ENCODE measurements around the gene RRAD.
"Not testable (repeated sequence)": the region's sequence is repeated elsewhere in the genome, so short reads cannot be mapped to it uniquely, and the experiment has no call there.

Gene RRAD

DNA sequence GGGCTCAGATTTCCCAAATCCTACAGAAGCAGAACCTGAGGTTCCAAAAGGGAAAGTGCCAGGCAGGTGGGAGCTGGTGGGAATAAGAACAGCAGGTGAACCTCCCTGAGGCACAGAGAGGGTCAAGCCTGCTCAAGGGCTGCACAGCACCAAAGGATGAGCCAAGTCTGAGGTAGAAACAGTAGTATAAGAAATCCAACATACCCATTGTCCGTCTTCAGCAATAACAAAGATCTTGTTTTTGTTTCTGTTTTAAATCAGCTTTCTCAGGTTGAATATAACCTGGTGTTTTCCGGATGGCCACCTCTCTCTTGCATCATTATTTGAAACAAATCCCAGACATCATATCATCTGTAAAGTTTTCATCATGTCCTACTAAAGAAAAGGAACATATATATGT lies 25.1 kb upstream of the RRAD start:
- DNase-seq: no peak

DNA sequence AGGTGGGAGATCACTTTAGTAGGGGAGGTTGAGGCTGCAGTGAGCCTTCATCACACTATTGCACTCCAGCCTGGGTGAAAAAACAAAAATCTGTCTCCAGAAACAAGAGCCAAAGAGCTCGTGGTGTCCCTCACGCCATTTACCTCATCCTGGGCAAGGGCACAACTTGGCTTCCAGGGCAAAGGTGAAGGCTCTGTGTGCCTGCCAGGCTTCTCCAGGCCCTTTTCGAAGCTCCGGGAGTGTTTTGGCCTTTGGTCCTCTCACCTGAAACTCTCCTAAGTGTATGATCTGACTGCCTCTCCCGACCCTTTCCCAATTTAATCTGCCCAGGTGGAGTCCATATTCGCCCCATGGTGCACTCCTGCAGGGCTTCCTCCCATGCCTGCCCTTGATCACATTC lies 24.1 kb upstream of the RRAD start:
- DNase-seq: no peak

DNA sequence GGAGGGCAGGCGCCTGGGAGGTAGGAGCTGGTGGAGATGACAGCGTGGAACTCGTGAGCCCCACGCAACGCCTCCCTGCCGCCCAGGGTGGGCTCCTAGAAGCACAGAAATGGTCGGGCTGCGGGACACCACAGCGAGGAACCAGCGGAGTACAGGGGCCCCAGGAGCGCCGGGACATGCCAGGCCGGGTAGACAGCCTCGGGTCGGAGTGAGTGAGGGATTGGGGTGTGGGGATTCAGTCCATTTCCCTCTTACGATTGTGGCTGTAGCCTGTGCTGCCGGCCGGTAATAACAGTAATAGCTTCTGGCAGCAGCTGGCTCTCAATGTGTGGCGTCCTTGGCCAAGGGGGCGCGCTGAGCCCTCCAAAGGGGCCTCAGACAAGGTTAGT lies 23.5 kb upstream of the RRAD start:
- no peak for DNase-seq

DNA sequence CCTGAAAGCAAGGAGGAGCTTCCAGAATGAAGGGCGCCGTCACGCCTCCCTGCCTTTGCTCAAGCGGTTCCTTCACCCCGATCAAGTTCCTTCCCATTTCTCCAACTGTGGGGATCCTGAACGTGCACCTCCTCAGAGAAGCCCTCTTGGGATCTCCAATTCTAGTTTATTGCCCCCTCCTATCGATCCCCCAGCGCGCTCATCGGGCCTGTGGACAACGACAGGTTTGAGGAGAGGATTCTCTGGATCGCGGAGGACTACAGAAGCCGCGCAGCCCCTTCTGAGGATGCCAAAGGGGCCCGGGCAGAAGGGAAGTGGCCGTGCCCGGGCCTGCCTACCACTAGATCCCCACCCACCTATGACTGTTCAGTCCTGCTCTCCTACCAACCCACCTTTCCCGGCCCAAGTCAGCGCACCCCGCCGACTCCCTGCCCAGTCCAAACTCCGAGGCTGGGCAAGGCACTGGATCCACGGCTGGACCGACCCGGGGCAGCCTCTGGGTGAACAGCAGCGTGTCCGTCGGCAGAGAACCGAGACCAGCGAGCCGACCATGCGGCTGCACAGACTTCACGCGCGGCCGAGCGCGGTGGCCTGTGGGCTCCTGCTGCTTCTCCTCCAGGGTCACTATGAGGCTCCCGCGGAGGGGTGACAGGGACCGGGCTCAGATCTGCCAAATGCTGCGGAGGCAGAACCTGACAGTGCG lies 22.9 kb upstream of the RRAD start:
- no peak for DNase-seq

DNA sequence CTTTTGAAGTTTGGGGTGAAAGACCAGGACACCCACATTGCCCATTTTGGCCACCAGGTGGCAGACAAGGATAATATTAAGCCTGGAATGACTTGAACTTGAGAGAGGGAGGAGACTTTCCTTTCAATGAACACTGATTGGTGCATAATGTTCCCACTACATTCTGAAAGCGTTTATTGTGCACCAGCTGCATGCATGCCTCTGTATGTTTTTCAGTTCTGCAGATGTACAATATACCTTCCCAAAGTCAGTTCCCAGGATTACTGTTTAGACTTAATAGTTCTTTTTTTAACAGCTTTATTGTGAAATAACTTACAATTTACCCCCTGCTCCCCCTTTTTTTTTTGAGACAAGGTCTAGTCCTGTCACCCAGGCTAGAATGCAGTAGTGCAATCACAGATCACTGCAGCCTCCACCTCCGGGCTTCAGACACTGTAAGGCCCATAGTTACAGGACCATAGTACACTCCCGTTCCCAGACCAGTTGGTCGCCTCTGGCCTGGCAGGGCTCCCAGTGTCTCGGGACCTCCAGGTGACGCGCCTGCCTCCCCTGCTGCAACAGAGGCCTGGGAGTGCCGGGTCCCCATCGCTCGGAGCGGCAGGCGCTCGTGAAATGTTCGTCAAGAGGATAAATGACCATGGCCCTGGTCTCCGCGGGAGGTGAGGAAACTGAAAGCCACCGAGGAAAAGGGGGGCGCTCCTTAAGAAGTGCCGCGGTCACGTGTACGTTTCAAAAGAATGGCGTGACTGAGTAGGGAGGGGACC lies 22.1 kb upstream of the RRAD start:
- DNase-seq: peak; percentile 76

DNA sequence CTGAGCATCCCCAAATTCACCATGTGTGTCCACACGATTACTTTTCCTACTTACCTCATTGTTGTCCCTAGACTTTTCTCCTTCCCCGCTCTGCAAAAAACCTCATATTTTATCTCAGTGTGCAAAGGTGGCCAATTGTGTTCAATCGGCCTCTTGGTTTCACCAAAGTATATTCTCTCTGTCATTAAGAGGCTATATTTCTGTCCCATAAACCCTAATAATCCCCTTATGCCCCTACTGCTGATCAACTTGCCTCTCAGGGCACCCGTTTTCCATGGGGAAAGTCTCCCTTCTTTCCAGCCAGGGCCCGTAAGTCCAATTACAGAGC lies 21.6 kb upstream of the RRAD start:
- no peak for DNase-seq

DNA sequence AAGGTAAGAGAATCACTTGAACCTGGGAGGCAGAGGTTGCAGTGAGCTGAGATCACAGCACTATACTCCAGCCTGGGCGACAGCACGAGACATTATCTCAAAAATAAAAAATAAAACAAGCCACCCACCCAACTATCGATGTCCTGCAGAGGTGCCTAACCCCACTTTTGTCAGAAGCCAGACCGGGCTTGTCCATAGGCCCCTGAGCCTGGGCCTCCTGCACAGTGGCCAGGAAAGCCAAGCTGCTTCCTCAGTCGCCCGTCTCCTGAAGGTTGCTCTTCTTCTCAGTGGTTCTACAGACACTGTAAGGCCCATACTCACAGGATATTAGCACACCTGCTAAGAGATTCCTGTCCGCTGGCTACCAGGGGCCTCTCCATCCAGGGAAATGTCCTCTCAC lies 21.2 kb upstream of the RRAD start:
- no peak for DNase-seq

DNA sequence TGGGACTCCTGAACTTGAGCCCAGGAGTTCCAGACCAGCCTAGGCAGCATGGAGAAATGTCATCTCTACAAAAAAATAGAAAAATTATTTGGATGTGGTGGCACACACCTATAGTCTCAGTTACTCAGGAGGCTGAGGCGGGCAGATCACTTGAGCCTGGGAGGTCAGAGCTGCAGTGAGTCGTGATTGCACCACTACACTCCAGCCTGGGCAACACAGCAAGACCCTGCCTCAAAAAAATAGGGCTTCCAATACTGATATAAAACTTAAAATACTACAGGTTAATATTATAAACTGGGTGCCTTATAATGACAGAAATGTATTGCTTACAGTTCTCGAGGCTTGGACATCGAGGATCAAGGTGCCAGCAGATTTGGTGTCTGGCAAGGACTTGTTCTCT lies 20.6 kb upstream of the RRAD start:
- DNase-seq: no peak

DNA sequence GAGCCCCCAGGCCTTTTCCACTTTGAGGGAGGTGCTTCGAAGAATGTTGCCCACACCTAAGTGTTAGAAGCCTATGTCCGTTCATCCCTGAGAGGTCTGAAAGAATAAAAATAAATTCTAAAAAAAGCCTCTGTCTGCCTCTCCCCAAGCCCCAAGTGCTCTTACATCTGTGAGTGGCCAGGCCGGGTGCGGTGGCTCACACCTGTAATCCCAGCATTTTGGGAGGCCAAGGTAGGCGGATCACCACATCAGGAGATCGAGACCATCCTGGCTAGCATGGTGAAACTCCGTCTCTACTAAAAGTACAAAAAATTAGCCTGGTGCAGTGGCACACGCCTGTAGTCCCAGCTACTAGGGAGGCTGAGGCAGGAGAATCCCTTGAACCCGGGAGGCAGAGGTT lies 19.6 kb upstream of the RRAD start:
- DNase-seq: not testable (repeated sequence)

DNA sequence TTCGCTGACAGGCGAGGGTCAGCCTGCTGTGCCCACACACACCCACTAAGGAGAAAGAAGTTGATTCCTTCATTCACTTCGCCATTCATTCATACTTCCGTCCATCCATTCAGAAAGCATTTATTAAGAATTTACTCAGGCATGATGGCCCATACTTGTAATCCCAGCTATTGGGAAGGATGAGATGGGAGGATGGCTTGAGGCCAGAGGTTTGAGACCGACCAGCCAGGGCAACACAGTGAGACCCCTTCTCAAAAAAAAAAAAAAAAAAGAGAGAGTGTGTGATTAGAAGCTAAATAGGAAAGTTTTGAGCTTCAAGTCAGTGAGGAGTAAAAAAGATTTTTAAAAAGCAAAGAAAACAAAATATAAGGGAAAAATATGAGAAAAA lies 18.7 kb upstream of the RRAD start:
- no peak for DNase-seq

DNA sequence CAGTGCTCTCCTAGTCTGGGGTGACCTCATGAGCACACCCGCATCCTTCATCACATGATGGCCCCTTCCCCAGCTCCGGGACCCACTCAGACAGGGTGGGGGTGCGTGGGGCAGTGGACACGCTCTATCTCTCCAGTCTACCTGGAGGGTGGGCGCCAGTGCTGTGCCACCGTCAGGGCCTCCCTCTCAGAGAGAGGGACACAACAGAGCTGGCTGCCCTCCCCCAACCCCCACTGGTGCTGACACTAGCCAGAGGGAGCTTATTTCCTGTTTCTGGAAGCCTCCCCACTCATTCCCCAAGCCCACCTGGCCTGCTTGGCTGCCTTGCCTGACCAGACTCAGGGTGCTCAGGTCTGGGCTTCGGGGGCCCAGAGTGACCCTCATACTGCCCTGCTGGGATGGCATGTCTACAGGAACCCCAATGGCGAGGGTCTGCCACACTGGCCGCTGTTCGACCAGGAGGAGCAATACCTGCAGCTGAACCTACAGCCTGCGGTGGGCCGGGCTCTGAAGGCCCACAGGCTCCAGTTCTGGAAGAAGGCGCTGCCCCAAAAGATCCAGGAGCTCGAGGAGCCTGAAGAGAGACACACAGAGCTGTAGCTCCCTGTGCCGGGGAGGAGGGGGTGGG lies 18.2 kb upstream of the RRAD start:
- no peak for DNase-seq

DNA sequence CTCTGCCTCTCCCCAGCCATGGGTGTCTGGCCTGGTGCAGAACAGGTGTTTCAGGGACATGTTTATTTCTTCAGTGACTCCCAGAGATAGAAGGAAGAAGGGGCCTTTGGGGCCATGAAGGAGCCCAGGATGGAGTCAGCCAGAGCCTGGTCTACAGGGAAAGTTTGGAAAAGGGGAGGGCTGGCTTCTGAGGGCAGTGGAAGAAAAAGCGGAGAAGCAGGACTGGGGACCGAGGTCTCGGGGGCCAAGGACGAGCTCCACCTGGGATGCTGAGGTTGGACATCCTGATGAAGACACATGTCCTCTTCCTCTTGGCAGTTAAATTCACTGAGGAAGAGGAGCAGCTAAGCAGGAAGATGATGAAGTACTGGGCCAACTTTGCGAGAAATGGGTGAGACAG lies 17.6 kb upstream of the RRAD start:
- DNase-seq: no peak

DNA sequence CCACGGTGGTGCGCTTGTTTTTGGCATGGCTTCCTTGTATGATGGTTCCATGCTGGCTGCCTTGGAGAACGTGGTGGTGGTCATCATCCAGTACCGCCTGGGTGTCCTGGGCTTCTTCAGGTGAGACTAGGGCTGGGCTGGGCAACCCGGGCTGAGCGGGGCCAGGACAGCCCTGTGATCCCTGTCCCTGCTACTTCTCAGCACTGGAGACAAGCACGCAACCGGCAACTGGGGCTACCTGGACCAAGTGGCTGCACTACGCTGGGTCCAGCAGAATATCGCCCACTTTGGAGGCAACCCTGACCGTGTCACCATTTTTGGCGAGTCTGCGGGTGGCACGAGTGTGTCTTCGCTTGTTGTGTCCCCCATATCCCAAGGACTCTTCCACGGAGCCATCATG lies 14.9 kb upstream of the RRAD start:
- no peak for DNase-seq

DNA sequence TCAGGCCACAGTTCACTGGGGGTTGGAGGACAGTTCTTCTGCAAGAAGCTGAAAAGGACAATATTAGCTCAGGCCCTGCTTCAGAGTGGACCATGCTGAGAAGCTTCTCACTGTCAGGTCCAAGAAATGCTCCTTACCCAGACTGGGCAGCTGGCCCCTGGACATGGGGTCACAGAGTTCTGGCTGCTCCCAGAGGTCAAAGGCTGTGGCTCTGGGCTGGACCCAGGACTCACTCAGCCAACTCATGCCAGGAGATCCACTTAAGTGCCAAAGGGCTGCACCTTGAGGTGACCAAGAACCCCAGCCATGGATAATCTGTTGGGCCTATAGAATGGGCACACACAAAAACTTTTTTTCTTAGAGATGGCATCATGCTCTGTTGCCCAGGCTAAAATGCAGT lies 14.0 kb upstream of the RRAD start:
- DNase-seq: no peak

DNA sequence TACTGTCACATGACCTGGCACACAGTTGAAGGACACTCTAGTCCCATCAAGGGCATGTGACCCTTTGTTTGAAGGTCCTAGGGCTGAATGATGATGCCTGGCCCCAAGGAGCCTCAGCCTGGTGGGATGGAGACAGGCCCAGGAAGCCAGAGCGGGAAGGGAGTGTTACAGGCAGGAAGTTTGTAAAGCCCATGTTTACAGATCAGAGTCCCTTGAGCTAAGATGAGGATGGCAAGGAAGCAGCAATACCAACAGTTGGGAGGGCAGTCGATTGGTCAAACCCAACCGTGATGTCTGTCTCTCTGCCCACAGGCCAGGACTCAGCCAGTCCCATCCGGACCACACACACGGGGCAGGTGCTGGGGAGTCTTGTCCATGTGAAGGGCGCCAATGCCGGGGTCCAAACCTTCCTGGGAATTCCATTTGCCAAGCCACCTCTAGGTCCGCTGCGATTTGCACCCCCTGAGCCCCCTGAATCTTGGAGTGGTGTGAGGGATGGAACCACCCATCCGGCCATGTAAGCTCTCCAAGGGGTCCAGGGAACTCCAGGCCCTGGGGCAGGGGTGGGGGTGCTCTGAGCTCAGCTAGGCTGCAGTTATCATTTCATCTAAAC lies 12.5 kb upstream of the RRAD start:
- no peak for DNase-seq

DNA sequence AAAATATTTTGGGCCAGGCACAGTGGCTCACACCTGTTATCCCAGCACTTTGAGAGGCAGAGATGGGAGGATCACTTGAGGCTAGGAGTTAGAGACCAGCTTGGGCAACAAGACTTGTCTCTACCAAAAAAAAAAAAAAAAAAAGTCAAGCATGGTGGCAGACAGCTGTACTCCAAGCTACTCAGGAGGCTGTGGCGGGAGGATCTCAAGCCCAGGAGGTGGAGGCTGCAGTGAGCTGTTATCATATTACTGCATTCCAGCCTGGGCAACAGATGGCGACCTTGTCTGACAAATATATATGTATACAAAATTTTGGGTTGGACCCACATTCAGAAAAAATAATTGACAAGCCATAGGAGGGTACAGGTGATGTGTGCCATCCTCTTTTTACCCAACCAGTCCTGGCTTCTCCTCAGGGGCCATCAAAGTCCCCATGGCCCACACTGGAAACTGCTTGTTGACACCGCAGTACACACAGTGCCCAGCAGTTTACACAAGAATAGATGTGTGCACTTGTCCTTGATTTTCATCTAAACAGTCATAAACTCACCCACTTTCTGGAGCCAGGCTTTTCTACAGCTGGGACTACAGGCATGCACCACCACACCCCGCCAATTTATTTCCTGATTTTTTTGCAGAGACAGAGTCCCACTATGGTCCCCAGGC lies 11.7 kb upstream of the RRAD start:
- DNase-seq: no peak

DNA sequence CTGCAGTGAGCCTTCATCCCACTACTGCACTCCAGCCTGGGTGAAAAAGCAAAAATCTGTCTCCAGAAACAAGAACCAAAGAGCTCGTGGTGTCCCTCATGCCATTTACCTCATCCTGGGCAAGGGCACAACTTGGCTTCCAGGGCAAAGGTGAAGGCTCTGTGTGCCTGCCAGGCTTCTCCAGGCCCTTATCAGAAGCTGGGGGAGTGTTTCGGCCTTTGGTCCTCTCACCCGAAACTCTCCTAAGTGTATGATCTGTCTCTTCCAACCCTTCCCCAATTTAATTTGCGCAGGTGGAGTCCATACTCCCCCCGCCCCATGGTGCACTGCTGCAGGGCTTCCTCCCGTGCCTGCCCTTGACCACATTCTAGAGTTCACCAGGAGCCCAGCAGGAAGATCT lies 11.1 kb upstream of the RRAD start:
- DNase-seq: no peak

DNA sequence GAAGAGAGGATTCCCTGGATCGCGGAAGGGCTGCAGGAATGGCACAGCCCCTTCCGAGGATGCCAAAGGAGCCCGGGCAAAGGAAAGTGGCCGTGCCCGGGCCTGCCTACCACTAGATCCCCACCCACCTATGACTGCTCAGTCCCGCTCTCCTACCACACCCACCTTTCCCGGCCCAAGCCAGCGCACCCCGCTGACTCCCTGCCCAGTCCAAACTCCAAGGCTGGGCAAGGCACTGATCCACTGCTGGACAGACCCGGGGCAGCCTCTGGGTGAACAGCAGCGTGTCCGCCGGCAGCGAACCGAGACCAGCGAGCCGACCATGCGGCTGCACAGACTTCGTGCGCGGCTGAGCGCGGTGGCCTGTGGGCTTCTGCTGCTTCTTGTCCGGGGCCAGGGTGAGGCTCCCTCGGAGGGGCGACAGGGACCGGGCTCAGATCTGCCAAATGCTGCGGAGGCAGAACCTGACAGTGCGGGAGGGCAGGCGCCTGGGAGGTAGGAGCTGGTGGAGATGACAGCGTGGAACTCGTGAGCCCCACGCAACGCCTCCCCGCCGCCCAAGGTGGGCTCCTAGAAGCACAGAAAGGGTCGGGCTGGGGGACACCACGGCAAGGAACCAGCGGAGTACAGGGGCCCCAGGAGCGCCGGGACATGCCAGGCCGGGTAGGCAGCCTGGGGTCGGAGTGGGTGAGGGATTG lies 10.1 kb upstream of the RRAD start, which contains the start of gene CES2:
Gene CES2, plus strand, starts transcription at position 203 of the 698 bp plus-strand sequence. Its CDS starts 120 bp downstream, at position 323.
- no peak for DNase-seq

DNA sequence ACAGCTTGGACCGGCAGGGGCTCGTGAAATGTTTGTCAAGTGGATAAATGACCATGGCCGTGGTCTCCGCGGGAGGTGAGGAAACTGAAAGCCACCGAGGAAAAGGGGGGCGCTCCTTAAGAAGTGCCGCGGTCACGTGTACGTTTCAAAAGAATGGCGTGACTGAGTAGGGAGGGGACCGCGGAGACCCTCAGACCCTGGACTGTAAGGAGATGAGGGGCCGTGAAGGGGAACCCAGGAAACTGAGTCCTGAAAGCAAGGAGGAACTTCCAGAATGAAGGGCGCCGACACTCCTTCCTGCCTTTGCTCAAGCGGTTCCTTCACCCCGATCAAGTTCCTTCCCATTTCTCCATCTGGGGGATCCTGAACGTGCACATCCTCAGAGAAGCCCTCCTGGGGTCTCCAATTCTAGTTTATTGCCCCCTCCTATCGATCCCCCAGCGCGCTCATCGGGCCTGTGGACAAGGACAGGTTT lies 9.5 kb upstream of the RRAD start:
- not testable (repeated sequence) for DNase-seq

DNA sequence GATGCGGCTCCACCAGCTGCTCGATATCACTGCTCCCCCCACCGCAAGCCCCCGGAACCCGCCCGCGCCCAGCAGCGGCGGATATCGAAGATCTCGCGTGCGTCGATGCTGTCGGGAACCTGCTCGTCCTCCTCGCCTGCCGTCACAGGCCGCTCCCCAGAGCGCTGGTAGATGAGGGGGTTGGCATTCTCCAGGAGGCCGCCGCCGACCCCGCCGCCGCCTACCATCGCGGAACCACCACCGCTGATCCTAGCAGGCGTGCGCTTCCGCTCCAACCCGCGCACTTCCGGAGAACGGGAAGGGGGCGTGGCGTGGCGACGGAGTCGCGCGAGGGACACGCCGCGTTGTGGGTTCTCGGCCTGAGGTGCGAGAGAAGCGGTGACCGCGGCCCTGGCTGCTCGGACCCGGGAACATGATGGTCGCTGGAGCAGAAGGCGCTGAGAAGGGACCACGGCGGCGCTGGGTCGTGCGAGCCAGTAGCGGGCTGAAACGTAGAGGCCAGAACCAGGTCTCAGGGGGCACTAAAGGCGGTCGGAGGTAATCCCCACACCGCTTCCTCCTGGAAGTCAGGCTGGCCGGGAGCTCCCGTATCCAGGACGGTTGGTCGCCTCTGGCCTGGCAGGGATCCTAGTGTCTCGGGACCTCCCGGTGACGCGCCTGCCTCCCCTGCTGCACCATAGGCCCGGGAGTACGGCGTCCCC lies 9.0 kb upstream of the RRAD start, which contains the start of gene CIAO2B:
Gene CIAO2B, minus strand, starts transcription at position 265 of the 701 bp plus-strand sequence. Its CDS starts 38 bp downstream, at position 227.
- DNase-seq: peak; percentile 84

DNA sequence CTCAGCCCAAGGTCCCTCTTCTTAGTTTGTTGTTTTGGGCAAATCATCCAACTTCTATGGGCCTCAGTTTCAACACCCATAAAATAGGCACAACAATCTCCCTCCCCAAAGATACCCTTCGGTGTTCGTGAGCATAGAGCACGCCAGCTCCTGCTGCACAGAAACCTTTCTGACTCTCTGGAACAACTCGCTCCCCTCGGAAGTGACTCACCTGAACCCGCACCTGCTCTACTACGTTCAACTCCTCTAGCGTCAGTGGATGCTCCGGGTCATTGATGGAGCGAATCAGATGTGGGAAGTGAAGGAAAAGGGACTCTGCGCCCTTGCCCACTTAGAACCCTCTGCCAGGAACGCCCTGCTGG lies 8.4 kb upstream of the RRAD start:
- no peak for DNase-seq

DNA sequence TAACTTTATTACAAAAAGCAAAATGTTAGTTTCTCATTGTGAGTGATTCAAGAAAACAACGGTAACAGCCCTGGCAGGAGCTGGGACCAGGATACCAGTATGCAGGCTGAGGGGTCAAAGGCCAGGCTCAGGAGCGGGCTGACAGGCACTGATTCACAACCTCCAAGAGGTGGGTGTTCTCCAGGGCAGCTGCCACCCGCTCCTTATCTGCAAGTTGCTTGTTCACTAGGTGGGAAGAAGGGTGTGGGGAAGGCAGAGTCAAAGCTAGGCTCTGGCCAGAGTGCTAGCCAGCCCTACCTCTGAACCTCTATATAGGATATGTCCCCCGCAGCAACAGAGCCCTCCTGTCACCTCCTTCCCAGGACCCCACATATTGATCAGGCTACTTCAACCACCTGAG lies 6.7 kb upstream of the RRAD start:
- no peak for DNase-seq

All from fibroblast of skin of right biceps (primary cell).